Lower lobe of right lung (tissue), 2 donors: ENCODE results near the gene CAV2. TPM values are rescaled to one million over a fixed set of nuclear protein-coding genes. Genes with fewer than 3 reads are reported as not detected.
"Not testable (repeated sequence)": the region's sequence is repeated elsewhere in the genome, so short reads cannot be mapped to it uniquely, and the experiment has no call there.

Experiments
- ATAC-seq, 2 donors: fragments of 200-7000 bp; cut with Tn5 transposase; one replicate each; pipeline ENCODE4 v1.9.1; 2020 to 2022; ENCODE audit warnings: mild to moderate bottlenecking in 2 of 2, moderate library complexity in 2 of 2
- DNase-seq: peaks from one replicate; pipeline ENCODE4 v3.0.0-alpha.2; 2020
- H3K27ac ChIP-seq: fragments of 200-600 bp; one replicate; pipeline ENCODE4 v1.8.0; 2022
- H3K27me3 ChIP-seq: fragments of 200-600 bp; one replicate; pipeline ENCODE4 v1.8.0; 2022; ENCODE audit warnings: low read depth
- H3K36me3 ChIP-seq: fragments of 200-600 bp; one replicate; pipeline ENCODE4 v1.8.0; 2022; ENCODE audit warnings: mild to moderate bottlenecking
- H3K4me1 ChIP-seq: fragments of 200-600 bp; one replicate; pipeline ENCODE4 v1.8.0; 2022
- H3K4me3 ChIP-seq: fragments of 200-600 bp; one replicate; pipeline ENCODE4 v1.8.0; 2022; ENCODE audit warnings: mild to moderate bottlenecking
- H3K9me3 ChIP-seq: fragments of 200-600 bp; one replicate; pipeline ENCODE4 v1.8.0; 2022
- CTCF ChIP-seq: fragments of 200-600 bp; IDR thresholded peaks from one replicate; pipeline ENCODE4 v1.8.0; 2022; ENCODE audit warnings: antibody characterized with exemption, mild to moderate bottlenecking
- intact Hi-C: fragments of 100-400 bp; cut with DNase I; formaldehyde crosslinking; loops from one replicate; pipeline ENCODE4 v1.11.0; 2022
- total RNA-seq: library from RNA; stranded (reverse); fragmentation: NEBNext Ultra II Directional; extraction: Animal tissue kit (Norgen Biotek cat#: 25700); gene quantifications from one replicate; pipeline ENCODE4 v1.2.1, GENCODE V29; 2021
- donor health status: DM: no; HTN: yes; CAD: no; lungs with severe emphysema.

CAV2 gene
- total RNA-seq, 1 donor from 2014 or later = 143 TPM

GRCh38 chr7:116477625-116478024 is 21.9 kb upstream of the CAV2 start:
- no peaks in the 10 kb centered on the region for H3K4me1 ChIP-seq
- intact Hi-C loops = no loop called here
- no peak for DNase-seq
- TF ChIP-seq CTCF = no peak
- no peak overlapping the region for H3K27ac ChIP-seq
- H3K9me3 ChIP-seq = no peaks in the 10 kb centered on the region
- no peak for ATAC-seq
- no peak overlapping the region for H3K4me3 ChIP-seq
- H3K36me3 ChIP-seq = no peaks in the 10 kb centered on the region
- H3K27me3 ChIP-seq = no peaks in the 10 kb centered on the region

DNA sequence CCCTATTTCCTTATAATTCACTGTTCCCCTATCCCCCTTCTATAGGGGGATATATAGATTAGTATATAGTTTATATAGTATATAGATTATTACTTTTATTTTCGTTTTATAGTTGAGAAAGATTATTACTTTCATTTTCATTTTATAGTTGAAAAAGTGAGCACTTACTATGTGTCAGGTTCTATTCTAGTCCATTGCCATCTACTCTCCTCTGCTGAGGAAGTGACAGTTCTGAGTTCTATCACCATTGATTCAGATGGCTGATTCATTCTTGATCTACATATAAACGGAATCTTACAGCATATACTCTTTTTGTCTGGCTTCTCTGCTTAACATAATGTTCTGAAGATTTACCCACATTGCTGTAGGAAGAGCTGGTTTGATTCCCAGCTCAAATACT is 20.7 kb upstream of the CAV2 start:
- ATAC-seq = no peak
- no peak for DNase-seq
- Histone ChIP-seq H3K36me3 (no peaks in the 10 kb centered on the region), H3K9me3 (no peaks in the 10 kb centered on the region), H3K27me3 (no peaks in the 10 kb centered on the region), H3K4me3 (no peak overlapping the region), H3K27ac (no peak overlapping the region), H3K4me1 (no peaks in the 10 kb centered on the region)
- intact Hi-C loops = no loop called here
- no peak for TF ChIP-seq CTCF

- TF ChIP-seq CTCF = no peak
- intact Hi-C loops = no loop called here
- Histone ChIP-seq H3K27me3 (no peaks in the 10 kb centered on the region), H3K36me3 (no peaks in the 10 kb centered on the region), H3K4me3 (no peak overlapping the region), H3K27ac (no peak overlapping the region), H3K9me3 (no peaks in the 10 kb centered on the region), H3K4me1 (no peaks in the 10 kb centered on the region)
- DNase-seq (no peak), ATAC-seq (no peak)
Measured at GRCh38 chr7:116483271-116483942, 16.1 kb upstream of the CAV2 start.

DNA sequence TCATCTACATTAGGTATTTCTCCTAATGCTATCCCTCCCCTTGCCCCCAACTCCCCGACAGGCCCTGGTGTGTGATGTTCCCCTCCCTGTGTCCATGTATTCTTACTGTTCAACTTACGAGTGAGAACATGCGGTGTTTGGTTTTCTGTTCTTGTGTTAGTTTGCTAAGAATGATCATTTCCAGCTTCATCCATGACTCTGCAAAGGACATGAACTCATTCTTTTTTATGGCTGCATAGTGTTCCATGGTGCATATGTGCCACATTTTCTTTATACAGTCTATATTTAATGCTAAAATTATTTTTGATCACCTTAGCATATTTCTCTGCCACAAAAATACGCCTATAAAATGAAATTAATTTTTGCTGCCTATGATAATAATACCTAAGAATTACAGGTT is 15.1 kb upstream of the CAV2 start:
- H3K36me3 ChIP-seq, H3K4me3 ChIP-seq, ATAC-seq, H3K4me1 ChIP-seq, H3K27ac ChIP-seq, H3K9me3 ChIP-seq, H3K27me3 ChIP-seq, intact Hi-C loops, DNase-seq: not testable (repeated sequence)

- intact Hi-C loops = no loop called here
- Histone ChIP-seq H3K27me3 (no peaks in the 10 kb centered on the region), H3K36me3 (no peaks in the 10 kb centered on the region), H3K4me1 (peaks cover 6% of the 10 kb centered on the region), H3K9me3 (no peaks in the 10 kb centered on the region), H3K27ac (no peak overlapping the region), H3K4me3 (no peak overlapping the region)
- DNase-seq (no peak), ATAC-seq (no peak)
- no peak for TF ChIP-seq CTCF
Measured at GRCh38 chr7:116487907-116488521, 11.5 kb upstream of the CAV2 start.

DNA sequence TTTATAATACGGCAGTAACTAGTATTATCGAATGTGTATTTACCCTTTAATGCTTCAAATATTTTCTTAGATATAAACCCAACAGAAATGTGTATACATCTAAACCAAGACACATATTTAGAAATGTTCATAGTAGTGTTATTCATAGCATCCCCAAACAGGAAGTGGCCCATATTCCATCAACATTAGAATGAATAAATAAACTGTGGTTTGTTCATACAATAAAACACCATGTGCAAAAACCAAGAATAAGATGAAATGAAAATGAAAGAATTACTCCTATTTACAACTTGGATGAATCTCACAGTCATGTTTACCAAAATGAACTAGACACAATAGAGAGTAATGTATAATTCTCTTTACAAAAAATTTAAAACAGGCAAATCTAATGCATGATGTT is 9.2 kb upstream of the CAV2 start:
- no peak for TF ChIP-seq CTCF
- no peaks in the 10 kb centered on the region for H3K36me3 ChIP-seq

More for the DNA sequence above, 9.2 kb upstream of the CAV2 start:
- H3K9me3 ChIP-seq = no peaks in the 10 kb centered on the region
- peaks cover 6% of the 10 kb centered on the region for H3K4me1 ChIP-seq
- DNase-seq = no peak
- intact Hi-C loops = no loop called here
- no peak overlapping the region for H3K27ac ChIP-seq
- ATAC-seq = no peak
- H3K27me3 ChIP-seq = no peaks in the 10 kb centered on the region
- H3K4me3 ChIP-seq = no peak overlapping the region
